Activated naive CD4-positive, alpha-beta T cell treated with anti-CD3 and anti-CD28 coated beads, Interleukin-2, amount 50 U/mL, for 72 hours (primary cell): ENCODE measurements around the gene ACAP3. TPM values are rescaled to one million over a fixed set of nuclear protein-coding genes. Genes with fewer than 3 reads are reported as not detected.

Source experiments
- ATAC-seq, 2 donors: fragments of 150-1000 bp; cut with Tn5 transposase; 2 replicates each; pipeline ENCODE4 v1.10.0; 2021; ENCODE audit warnings: mild to moderate bottlenecking in 2 of 2, moderate library complexity in 2 of 2
- DNase-seq, 2 donors: peaks; one replicate each; pipeline ENCODE4 v3.0.0; 2021 to 2022; ENCODE audit warnings: low spot score in 2 of 2
- H3K27ac Mint-ChIP-seq, 2 donors: one replicate each; pipeline ENCODE4 v1.8.0; 2022; ENCODE audit warnings: mild to moderate bottlenecking in 2 of 2, mixed read lengths in 2 of 2
- H3K36me3 Mint-ChIP-seq, 2 donors: one replicate each; pipeline ENCODE4 v1.8.0; 2022; ENCODE audit warnings: mixed read lengths in 2 of 2
- H3K9me3 Mint-ChIP-seq, 2 donors: one replicate each; pipeline ENCODE4 v1.8.0; 2022; ENCODE audit warnings: mixed read lengths in 2 of 2
- total RNA-seq, 2 donors: library from RNA; stranded (reverse); gene quantifications; one replicate each; pipeline ENCODE4 v1.2.3, GENCODE V29; 2022

Gene ACAP3
- total RNA-seq, 2 donors from 2014 or later, result 38.3 to 52.4 TPM

DNA sequence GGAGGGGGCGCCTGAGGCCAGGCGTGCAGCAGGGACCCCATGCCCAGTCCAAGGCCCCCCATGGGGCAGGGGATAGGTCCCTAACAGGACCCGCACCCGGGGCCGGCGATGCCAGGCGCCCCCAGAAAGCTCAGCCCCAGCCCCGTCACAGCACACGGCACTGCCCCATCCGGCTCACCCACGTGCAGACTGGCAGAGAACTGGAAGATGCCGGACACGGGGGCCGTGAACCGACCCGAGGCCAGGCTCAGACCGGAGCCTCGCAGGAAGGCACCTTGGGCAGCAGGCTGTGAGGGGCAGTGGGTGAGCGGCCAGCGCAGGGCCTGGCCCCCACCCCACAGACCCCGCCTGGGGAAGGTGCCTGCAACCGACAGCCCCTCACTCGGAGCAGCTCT lies 64.5 kb downstream of the ACAP3 start:
- Mint-ChIP-seq H3K36me3 (no peaks in the 10 kb centered on the region), H3K9me3 (no peaks in the 10 kb centered on the region), H3K27ac (no peak overlapping the region)
- DNase-seq (no peak), ATAC-seq (no peak)

DNA sequence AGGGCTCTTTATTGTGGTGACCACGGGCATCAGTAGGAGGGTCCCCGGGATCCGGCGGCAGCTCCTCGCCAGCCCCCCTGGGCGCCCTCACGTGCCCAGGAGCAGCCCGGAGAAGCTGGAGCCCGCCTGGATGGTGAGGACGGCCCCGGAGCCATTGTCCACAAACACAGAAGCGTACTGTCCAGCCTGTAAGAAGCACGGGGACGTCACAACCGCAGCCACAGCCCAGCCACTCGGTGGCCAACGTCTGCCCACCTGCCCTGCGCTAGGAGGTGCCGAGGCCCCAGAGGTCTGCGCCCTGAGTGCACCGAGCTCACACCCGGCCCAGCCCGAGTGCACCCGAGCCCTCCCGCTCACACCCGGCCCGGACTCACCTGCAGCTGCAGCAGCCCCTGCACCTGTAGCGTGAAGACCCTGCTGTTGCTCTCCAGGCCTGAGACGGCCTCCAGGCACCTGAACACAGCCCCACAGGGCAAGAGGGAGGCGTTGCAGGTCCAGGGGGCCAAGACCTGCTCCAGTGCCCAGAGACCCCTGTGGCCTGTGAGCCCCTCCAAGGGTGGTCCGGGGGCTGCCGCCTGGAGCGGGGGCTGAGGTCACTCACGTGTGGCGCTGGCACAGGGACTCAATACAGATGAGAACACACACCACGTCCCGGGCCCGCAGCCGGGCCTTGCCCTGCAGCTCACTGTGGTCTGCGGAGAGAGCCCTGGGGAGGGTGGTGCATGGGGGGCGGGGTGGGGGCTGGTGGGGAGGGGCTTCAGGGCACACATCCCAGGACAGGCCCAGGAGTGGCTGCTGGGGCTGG lies 65.1 kb downstream of the ACAP3 start:
- ATAC-seq (no peak), DNase-seq (no peak)
- Mint-ChIP-seq H3K9me3 (no peaks in the 10 kb centered on the region), H3K36me3 (no peaks in the 10 kb centered on the region), H3K27ac (no peak overlapping the region)

Other genes starting within 250 kb of the ACAP3 start
- gene RNF223, start 233.6 kb downstream of the ACAP3 start, total RNA-seq, result not detected
- 10 to 100 TPM; 20.7 to 21.2 TPM for gene C1orf159, start 191.8 kb downstream of the ACAP3 start, total RNA-seq
- gene TTLL10, start 134.1 kb downstream of the ACAP3 start, total RNA-seq, result not detected
- 100 to 1,000 TPM in 1 of 2 donors, 10 to 100 TPM in 1; 43.6 to 250 TPM for gene TNFRSF18, start 101.3 kb downstream of the ACAP3 start, total RNA-seq
- gene TNFRSF4, start 93.8 kb downstream of the ACAP3 start, total RNA-seq, result 100 to 1,000 TPM; 166 to 176 TPM
- gene SDF4, start 75.9 kb downstream of the ACAP3 start, total RNA-seq, result 100 to 1,000 TPM in 1 of 2 donors, 10 to 100 TPM in 1; 68.4 to 144 TPM
- 10 to 100 TPM in 1 of 2 donors, 1 to 10 TPM in 1; 9.0 to 12.5 TPM for gene B3GALT6, start 75.7 kb downstream of the ACAP3 start, total RNA-seq
- 10 to 100 TPM in 1 of 2 donors, 1 to 10 TPM in 1; 4.0 to 17.7 TPM for gene C1QTNF12, start 61.2 kb downstream of the ACAP3 start, total RNA-seq
- 10 to 100 TPM; 59.4 to 80.5 TPM for gene UBE2J2, start 34.1 kb downstream of the ACAP3 start, total RNA-seq
- 10 to 100 TPM in 1 of 2 donors, 1 to 10 TPM in 1; 3.2 to 11.7 TPM for gene SCNN1D, start 27.5 kb downstream of the ACAP3 start, total RNA-seq
- 10 to 100 TPM; 15.1 to 39.5 TPM for gene PUSL1, start 667 bp upstream of the ACAP3 start, total RNA-seq
- 100 to 1,000 TPM; 119 to 142 TPM for gene INTS11, start 16.7 kb upstream of the ACAP3 start, total RNA-seq
- 10 to 100 TPM in 1 of 2 donors, 1 to 10 TPM in 1; 9.8 to 12.2 TPM for gene CPTP, start 16.9 kb upstream of the ACAP3 start, total RNA-seq
- gene TAS1R3, start 23.4 kb upstream of the ACAP3 start, total RNA-seq, result under 1 TPM; 0.32 to 0.43 TPM
- gene DVL1, start 41.5 kb upstream of the ACAP3 start, total RNA-seq, result 10 to 100 TPM; 41.9 to 44.8 TPM
- gene MXRA8, start 50.6 kb upstream of the ACAP3 start, total RNA-seq, result under 1 TPM in 1 of 2 donors, not detected in 1; 0.66 TPM
- gene AURKAIP1, start 67.3 kb upstream of the ACAP3 start, total RNA-seq, result 100 to 1,000 TPM; 115 to 122 TPM
- gene CCNL2, start 91.4 kb upstream of the ACAP3 start, total RNA-seq, result 100 to 1,000 TPM; 108 to 174 TPM
- 100 to 1,000 TPM in 1 of 2 donors, 10 to 100 TPM in 1; 82.9 to 115 TPM for gene MRPL20, start 99.4 kb upstream of the ACAP3 start, total RNA-seq
- under 1 TPM in 1 of 2 donors, not detected in 1; 0.29 TPM for gene ANKRD65, start 113.3 kb upstream of the ACAP3 start, total RNA-seq
- 1 to 10 TPM in 1 of 2 donors, under 1 TPM in 1; 0.59 to 6.9 TPM for gene VWA1, start 127.8 kb upstream of the ACAP3 start, total RNA-seq
- 1 to 10 TPM; 1.1 to 1.9 TPM for gene ATAD3C, start 141.8 kb upstream of the ACAP3 start, total RNA-seq
- 10 to 100 TPM; 30.1 to 33.1 TPM for gene ATAD3B, start 163.8 kb upstream of the ACAP3 start, total RNA-seq
- gene ATAD3A, start 204.2 kb upstream of the ACAP3 start, total RNA-seq, result 10 to 100 TPM; 35.7 to 39.7 TPM
- under 1 TPM; 0.41 to 0.58 TPM for gene TMEM240, start 232.7 kb upstream of the ACAP3 start, total RNA-seq